GM21447 (cell line): Measurements from ENCODE around the gene PCK2.
A peak's percentile ranks its signal among the peaks of the same experiment; 100 is the strongest.

Experiments
- ATAC-seq: cut with Tn5 transposase; IDR thresholded peaks from one replicate; pipeline ENCODE4 v1.9.1; 2021; ENCODE audit not compliant: unreplicated experiment

The PCK2 gene

DNA sequence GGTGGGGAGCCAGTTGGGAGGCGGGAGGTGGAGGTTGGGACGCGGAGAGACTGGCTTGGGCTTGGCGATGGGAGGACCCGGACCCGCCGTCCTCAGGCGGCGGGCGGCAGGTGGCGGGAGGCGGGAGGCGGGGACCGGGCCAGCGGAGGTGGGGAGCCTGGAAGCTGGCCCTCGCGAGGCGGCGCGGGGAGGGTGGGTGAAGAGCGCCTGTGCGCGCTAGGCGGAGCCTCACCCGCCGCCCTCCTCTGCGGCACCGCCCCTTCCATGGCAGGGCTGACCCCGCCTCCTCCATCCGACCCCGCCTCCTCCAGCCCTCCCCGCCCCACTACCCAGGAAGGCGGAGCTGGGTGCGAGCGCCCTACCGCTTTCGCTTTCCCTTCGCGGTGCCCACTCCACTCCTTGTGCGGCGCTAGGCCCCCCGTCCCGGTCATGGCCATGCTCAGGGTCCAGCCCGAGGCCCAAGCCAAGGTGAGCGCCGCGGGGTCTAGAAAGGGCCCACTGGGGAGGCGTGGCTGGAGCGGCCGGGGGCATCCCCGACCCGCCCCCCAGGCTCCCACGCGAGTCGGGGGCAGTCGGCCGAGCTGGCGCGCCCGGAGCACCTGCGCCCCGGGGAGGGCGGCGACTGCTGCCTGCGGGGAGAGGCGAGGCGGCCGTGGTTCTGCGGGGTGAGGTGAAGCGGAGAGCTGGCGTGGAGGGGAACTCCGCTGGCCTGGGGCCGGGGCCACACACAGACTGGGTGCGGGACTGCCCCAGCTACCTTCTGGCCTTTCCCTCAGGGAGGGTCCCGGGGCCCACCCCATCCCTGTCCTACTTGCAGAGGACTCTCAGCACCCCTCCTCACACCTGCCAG lies 41.9 kb downstream of the PCK2 start, which contains the start of gene PSME1:
TSS of gene PSME1 (plus strand) at position 361 of the 850 bp plus-strand sequence. CDS start at position 430, 69 bp downstream.
- peak; percentile 82 for ATAC-seq

DNA sequence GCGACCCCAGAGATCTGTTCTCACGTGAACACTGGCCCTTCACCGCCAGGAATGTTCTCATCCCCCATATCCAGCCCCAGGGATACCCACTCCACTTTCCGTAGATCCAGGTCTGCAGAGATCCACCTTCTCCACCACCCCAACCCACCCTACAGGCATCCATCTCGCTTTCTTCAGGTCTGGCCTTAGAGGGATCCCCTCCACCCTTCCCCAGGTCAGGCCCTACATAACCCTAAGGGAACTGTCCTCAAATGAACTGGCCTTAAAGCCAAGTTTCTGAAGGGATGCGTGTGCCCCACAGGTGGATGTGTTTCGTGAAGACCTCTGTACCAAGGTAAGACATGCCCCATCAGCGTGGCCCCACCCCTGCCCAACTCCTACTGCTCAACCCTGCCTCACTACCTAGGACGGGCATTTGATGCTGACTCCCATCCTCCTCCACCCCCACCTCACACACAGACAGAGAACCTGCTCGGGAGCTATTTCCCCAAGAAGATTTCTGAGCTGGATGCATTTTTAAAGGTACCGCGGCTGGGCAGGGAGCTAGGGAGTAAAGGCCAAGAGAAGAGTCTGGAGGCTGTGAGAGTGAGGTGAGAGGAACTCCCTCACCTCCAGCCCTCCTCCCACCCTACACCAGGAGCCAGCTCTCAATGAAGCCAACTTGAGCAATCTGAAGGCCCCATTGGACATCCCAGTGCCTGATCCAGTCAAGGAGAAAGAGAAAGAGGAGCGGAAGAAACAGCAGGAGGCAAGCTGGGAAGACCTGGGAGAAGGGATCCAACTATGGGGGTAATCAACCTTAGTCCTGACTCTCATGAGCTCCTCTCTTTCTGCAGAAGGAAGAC lies 42.8 kb downstream of the PCK2 start:
- no peak for ATAC-seq

DNA sequence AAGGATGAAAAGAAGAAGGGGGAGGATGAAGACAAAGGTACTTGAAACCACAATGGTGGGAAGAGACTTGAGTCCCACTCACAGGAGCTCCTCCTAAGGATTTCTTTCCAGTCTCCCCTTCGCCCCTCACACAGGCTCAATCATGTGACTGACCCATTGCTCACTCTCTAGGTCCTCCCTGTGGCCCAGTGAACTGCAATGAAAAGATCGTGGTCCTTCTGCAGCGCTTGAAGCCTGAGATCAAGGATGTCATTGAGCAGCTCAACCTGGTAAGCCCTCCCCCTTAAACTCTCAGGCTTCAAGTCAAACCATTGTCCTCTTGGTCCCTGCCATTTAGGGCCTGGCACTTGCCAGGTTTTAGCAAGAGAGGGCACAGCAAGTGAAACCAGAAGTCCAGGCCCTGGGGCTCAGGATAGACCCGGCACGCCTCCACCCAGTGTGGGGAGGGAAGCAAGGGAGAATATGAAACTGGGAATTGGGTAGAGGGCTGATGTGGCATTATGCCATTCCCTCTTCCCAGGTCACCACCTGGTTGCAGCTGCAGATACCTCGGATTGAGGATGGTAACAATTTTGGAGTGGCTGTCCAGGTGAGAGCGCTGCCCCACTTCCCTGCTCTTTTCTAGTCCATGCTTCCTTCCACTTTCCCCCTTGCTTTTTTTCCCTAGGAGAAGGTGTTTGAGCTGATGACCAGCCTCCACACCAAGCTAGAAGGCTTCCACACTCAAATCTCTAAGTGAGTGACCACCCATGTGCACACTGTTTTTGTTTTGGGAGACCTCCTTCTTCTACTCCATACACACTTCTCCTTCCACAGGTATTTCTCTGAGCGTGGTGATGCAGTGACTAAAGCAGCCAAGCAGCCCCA lies 43.7 kb downstream of the PCK2 start:
- no peak for ATAC-seq

DNA sequence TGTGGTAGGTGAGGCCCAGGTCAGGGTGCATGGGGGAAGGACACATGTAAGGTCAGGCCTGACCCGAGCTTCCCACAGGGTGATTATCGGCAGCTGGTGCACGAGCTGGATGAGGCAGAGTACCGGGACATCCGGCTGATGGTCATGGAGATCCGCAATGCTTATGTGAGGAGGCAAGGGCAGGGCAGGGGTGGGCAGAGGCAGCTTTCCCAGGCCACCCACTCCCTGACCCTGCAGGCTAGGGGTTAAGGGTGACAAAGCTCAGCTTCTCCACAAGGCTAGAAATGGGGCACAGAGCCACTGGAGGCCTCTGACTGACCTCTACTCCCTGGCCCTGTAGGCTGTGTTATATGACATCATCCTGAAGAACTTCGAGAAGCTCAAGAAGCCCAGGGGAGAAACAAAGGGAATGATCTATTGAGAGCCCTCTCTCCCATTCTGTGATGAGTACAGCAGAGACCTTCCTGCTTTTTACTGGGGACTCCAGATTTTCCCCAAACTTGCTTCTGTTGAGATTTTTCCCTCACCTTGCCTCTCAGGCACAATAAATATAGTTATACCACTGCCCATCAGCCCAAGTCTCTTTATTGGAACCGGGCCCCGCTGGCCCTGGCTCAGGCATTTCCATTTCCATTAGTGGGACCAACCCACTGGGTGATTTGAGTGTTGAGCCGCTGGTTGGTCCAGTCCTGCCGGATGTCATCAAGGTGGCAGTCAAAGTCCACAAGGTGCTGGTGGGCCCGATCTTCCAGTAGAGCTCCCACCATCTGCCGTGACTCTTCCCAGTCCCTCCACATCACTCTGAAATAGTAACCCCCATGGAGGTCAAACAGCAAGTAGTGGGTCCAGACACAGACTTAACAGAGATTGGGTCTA lies 44.5 kb downstream of the PCK2 start:
- no peak for ATAC-seq

DNA sequence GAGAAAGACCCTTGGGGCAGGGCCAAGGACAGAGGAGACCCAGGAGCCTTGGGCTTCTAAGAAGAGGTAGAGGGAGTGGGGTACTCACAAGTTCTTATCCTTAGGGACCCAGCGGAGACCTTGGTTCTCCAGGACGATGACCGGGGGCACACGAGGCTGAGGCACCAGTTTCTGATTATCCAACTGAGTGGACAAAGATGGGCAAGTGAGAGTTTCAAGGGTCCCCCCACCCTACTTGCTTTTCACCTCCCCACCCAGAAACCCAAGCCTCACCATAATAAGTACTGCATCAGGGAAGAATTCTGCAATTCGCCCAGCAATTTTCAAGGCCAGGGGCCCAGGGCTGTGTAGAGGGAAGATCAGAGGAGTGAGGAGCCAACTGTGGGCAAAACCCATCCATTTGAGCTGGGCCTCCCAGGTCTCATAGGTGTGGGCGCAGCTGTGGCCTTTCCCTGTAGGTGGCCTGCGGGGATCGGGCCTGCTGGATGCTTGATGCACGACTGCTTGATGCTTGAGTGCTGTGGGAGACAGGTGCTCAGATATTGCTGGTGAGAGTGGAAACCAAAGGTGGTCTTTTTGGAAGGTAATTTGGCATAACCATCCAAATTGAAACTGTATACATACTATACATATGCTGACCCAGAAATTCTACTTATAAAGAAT lies 45.3 kb downstream of the PCK2 start:
- no peak for ATAC-seq

DNA sequence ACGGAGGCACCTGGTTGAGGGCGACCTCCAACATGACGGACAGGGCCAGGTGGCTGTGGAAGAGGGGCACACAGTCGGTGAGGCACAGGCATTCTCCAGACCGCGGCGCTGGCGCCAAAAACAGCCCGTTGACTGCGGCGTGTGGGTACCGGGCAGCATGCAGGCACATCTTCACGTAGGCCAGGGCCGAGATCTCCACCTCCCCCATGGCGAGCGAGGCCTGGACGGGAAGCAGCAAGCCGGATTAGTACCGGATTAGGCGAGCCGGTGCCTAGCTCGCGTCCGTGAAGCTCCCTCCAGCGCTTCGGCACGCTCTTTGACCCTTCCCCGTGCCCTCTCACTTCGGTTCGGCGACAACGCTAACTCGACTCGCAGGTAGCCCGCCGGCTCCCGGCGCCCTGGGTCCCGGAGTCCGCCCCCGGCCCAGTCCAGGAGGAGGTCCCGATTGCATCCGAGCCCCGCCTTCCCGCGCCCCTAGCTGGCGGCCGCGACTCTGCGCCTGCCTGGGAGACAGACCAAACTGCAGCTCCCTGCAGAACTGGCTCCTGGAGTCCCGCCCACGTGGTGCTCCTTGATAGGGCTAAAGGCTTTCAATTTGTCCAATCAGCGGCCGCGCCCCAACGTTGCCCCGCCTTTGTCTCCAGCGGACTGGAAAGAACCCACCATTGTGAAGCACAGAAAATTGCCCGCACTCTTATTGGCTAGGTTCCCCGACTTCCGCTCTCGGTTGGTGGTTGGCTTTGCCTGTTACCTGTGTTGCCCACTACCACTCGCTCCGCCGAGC lies 47.2 kb downstream of the PCK2 start, which contains the start of gene EMC9:
TSS of gene EMC9 (minus strand) at position 495 of the 784 bp plus-strand sequence. CDS start at position 208, 287 bp downstream.
- ATAC-seq: peak; percentile 80

DNA sequence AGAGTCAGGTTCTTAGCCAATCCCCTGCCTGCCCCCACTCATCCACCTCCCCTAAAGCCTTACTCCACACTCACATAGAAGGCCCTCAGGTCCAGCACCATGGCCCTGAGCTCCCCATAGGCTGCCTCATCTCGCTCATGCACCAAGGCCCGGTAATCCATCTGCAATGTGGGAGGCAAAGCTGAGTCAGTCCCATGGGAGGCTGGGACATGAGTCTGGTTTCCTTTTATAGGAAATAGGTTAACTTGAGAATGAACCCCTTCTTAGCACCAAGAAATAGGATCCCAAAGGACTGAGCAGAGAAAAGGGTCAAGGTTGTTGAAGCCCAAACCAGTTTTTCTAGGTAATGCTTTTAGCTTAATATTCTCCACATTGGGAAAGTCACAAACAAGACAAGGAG lies 49.4 kb downstream of the PCK2 start:
- ATAC-seq: no peak

DNA sequence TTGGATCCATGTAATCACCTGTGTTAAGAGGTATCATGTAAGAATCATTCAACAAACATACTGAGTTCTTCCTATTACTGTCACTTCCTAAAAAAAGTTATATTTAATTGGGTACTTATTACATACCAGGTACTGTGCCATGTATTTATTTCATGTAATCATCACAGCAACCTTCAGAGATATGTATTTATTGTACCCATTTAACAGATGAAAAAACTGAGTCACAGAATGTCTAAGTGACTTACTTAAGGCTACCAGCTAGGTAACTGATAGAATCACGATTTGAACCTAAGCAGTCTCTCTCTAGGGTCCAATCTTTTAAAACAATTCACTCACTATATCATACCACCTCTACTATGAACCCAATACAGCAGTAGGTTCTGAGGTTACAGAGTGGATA lies 50.3 kb downstream of the PCK2 start:
- no peak for ATAC-seq

DNA sequence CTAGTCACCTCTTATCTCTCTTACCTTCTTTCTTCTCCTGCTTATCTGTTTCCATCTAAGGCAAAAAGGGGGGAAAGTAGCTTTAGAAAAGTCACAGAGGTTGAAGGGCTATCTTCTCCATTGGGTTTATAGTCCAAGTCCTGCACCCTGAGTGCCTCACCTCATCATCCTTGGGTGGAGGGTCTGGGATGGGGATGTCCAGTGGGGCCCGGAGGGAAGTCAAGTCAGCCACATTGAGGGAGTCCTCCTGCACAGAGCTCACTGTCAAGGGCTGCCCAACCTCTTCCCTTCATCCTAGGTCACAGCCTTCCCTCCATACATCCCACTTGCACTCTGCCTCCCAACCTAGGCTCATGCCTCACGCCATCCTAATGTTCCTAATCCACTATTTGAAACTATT lies 51.1 kb downstream of the PCK2 start:
- ATAC-seq: no peak

DNA sequence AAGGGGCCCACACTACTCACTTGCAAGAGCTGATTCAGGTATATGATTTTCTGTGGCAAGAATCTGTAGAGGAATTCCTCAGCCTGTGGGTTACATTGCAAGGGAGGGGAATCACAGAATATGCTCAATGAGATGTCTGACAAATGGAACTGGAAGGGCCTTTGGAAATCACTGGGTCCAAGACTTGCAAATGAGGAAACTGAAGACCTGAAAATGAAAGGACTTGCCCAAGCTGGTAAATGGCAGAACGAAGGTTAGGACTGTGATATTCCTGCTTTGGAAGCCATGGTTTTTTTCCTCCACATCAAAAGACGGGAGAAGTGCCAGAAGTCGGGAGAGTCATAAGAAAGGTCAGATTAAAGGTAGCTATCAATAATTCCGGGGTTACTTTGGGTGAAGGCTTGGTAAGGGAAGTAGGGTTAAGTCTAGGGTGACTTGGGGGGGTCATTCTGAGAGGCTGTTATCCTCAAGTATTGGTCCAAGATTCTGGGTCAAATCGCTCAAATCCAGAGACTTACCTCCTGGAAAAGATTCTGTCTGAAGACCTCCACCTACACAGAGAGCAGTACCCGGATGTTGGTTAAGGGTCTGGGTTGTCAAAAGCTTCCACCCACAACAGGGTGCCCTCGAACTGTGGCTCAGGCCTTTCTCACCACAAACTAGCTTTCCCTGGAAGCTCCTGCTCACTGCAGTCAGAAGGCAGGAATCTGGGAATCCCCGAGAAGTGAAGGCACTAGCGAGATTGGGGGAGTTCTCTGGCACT lies 51.8 kb downstream of the PCK2 start:
- ATAC-seq: no peak

DNA sequence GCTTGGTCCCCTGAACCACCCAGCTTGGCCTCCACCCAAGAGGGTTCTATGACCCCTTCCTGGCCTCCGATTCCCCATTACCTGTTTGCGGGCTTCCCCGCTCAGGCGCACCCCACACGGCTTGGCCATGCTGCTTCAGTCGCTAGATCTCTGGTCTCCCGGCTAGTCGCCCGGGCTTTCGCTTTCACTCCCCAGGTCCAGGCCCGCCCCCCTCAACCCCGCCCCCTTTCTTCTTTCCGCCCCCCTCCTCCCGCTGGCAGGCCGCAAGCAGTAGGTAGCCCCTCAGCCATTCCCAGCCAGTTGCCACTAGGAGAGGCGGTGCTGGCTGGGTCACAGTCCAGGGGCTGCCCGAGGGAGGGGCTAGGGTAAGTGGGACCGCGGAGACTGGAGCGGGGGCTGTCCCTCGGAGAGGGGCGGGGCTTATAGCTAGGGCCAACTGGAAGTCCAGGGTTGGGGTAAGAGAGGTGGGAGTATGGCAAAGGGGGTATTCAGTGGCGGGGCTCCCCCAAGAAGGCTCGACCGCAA lies 52.4 kb downstream of the PCK2 start, which contains the start of gene PSME2:
TSS of gene PSME2 (minus strand) at position 158 of the 525 bp plus-strand sequence. CDS start at position 129, 29 bp downstream.
- ATAC-seq: peak; percentile 57

DNA sequence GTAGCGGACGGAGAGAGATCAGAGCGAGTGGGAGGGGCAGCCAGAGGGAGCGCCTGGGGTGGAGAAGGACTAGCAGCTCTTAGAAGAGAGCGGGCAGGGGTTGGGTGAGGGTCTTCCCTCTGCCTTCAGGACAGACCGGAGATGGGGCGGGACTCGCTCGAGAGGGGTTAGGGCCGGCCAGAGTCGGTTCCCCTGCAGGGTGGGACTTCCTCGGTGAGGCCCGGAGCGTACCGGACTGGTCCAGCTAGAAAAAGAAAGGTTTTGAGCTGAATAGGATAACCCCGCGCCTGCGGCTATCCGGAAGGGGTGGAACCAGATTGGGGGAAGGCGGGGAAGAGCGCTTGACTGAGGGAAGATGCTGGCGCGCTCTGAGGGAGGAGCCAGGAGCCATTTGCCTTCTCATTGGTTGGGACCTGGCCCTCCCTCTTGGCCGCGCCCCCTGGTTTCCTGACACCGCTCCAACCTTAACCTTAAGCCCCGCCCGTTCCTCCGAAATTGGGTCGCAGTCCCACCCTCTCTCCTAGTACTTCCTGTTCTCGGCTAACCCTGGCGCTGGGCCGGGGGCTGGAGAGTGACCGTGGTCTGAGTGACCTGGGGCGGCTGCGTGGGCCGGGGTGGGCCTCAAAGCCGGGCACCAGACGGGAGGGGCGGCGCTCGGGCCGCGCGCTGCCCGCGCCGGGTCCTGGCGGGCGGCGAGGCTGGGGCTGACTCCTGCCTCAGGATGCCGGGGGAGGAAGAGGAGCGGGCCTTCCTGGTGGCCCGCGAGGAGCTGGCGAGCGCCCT lies 53.1 kb downstream of the PCK2 start, which contains the start of gene RNF31:
TSS of gene RNF31 (plus strand) at position 521 of the 783 bp plus-strand sequence. CDS start at position 722, 201 bp downstream.
- ATAC-seq: peak; percentile 82

DNA sequence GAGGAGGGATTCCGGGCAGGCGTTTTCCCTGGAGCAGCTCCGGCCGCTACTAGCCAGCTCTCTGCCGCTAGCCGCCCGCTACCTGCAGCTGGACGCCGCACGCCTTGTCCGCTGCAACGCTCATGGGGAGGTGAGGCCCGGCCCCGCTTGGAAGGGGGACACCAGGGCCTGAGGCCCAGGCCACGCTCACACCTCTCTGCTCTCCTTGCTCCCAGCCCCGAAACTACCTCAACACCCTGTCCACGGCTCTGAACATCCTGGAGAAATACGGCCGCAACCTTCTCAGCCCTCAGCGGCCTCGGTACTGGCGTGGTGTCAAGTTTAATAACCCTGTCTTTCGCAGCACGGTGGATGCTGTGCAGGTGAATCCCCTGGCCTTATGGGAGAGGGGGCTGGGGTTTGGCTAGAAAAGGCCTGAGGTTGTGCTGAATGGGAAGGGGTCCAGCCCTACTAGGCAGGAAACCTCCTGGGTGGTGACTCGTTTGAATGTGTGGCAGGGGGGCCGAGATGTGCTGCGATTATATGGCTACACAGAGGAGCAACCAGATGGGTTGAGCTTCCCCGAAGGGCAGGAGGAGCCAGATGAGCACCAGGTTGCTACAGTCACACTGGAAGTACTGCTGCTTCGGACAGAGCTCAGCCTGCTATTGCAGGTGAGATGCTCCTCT lies 53.8 kb downstream of the PCK2 start:
- ATAC-seq: no peak

DNA sequence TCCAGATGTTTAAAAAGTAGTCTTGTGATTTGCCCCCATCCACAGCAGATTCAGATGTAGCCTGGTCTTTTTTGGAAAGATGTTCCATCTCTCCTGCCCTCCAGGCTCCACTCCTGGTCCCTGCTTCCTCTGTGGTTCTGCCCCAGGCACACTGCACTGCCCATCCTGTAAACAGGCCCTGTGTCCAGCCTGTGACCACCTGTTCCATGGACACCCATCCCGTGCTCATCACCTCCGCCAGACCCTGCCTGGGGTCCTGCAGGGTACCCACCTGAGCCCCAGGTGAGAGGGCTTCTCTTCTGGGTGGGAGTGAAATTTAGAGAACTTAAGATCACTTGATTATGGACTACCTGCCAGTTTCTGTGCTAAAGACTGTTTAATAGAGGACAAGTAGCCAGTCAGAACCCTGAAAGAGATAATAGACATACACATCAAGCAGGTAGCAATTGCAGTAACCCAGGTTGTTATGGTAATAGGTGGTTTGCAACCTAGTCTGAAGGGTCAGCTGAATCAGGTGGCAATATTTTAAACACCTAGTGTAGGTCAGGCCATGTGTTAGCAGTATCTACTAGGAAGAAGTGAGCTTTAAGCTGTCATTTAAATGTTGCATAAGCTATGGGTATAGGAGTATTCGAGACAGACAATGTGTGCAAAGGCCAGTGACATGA lies 55.3 kb downstream of the PCK2 start:
- no peak for ATAC-seq

DNA sequence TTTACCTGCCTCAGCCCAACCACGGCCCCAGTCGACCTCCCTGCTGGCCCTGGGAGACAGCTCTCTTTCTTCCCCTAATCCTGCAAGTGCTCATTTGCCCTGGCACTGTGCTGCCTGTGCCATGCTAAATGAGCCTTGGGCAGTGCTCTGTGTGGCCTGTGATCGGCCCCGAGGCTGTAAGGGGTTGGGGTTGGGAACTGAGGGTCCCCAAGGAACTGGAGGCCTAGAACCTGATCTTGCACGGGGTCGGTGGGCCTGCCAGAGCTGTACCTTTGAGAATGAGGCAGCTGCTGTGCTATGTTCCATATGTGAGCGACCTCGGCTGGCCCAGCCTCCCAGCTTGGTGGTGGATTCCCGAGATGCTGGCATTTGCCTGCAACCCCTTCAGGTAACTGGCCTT lies 56.0 kb downstream of the PCK2 start:
- ATAC-seq: no peak
